Effector CD8-positive, alpha-beta T cell (primary cell): ENCODE results near the gene LCA5.
"Not testable (repeated sequence)": the region's sequence is repeated elsewhere in the genome, so short reads cannot be mapped to it uniquely, and the experiment has no call there.

Experiments used
- DNase-seq: peaks from one replicate; lab custom pipeline; 2025; lab: John Stamatoyannopoulos, UW
- total RNA-seq, 4 experiments: gene quantifications; one replicate each; lab custom pipeline; 2026; lab: John Stamatoyannopoulos, UW

LCA5 gene
- total RNA-seq = 0 to 0.37 (median 0.23) reads per million in 4 experiments

GRCh38 chr6:79536954-79537747 is at the start of gene LCA5:
Gene LCA5, minus strand, starts transcription at chr6:79537430. Its CDS starts 18,536 bp downstream, at chr6:79518894.
- DNase-seq = peak; percentile 77

GRCh38 chr6:79586548-79586947 is 49.3 kb upstream of the LCA5 start:
- no peak for DNase-seq

- no peak for DNase-seq
These were observed 47.1 kb upstream of the LCA5 start for GRCh38 chr6:79584332-79584731.

- DNase-seq = not testable (repeated sequence)
These were observed 40.7 kb upstream of the LCA5 start for GRCh38 chr6:79577926-79578325.

- DNase-seq = no peak
These were observed 37.5 kb upstream of the LCA5 start for GRCh38 chr6:79574630-79575225.

- no peak for DNase-seq
These were observed 36.9 kb upstream of the LCA5 start for GRCh38 chr6:79574174-79574573.

GRCh38 chr6:79571030-79571367 is 33.8 kb upstream of the LCA5 start:
- no peak for DNase-seq

GRCh38 chr6:79570129-79571029 is 33.1 kb upstream of the LCA5 start:
- DNase-seq = no peak

GRCh38 chr6:79568996-79569395 is 31.8 kb upstream of the LCA5 start:
- no peak for DNase-seq

- DNase-seq = no peak
These were observed 27.4 kb upstream of the LCA5 start for GRCh38 chr6:79564636-79565035.

- no peak for DNase-seq
These were observed 22.5 kb upstream of the LCA5 start for GRCh38 chr6:79559706-79560105.

- no peak for DNase-seq
These were observed 20.6 kb upstream of the LCA5 start for GRCh38 chr6:79557673-79558467.

GRCh38 chr6:79554305-79554704 is 17.1 kb upstream of the LCA5 start:
- DNase-seq = no peak

GRCh38 chr6:79551401-79551800 is 14.2 kb upstream of the LCA5 start:
- DNase-seq = no peak

- no peak for DNase-seq
These were observed 11.1 kb upstream of the LCA5 start for GRCh38 chr6:79548304-79548703.

- no peak for DNase-seq
These were observed 9.0 kb upstream of the LCA5 start for GRCh38 chr6:79546186-79546585.

GRCh38 chr6:79544939-79545450 is 7.8 kb upstream of the LCA5 start:
- DNase-seq = no peak

- DNase-seq = no peak
These were observed 7.2 kb upstream of the LCA5 start for GRCh38 chr6:79544299-79544927.

GRCh38 chr6:79543886-79544285 is 6.7 kb upstream of the LCA5 start:
- DNase-seq = no peak

GRCh38 chr6:79543411-79543810 is 6.2 kb upstream of the LCA5 start:
- DNase-seq = no peak
